ENCODE measurements around the gene LRRTM4. TPM values are rescaled to one million over a fixed set of nuclear protein-coding genes. Genes with fewer than 3 reads are reported as not detected.

Gene LRRTM4
- total and polyA plus RNA-seq, 2 experiments from 2014 or later: 4.5 to 15.4 TPM

DNA sequence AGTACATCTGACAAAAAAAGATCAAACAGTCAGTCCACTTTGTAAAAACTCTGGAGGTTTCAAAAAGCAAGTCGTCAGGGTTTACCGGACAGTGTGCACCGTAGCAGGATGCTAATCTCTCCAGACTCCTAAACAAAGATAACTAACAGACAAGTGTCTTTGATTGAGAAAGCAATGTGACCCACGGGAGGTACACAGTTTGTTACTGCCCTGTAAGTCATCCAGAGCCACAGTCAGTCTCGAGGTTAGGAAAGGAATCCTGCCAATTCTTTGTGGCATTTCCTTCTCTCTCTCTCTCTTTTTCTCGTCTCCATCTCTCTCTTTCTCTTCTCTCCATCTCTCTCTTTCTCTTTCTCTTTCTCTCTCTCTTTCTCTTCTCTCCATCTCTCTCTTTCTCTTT is 42.8 kb downstream of the LRRTM4 start:
- Histone ChIP-seq H3K79me2 (replicated peaks; ENCODE audit: insufficient read depth) (no peaks in the 10 kb centered on the region), H3K9me2 (ENCODE audit: insufficient read depth) (0 out of 2 replicates have a peak, but pooled peaks cover 3% of the 10 kb centered on the region), H3K36me3 (ENCODE audit: insufficient read depth) (0 out of 2 replicates have a peak, but pooled peaks cover 3% of the 10 kb centered on the region), H2AFZ (no peak overlapping the region), H3K4me1 (ENCODE audit: insufficient read depth) (peaks cover 6% of the 10 kb centered on the region; the same call in 1 of the 2 replicates), H3K4me3 (no peak overlapping the region), H4K20me1 (replicated peaks; ENCODE audit: insufficient read depth) (no peaks in the 10 kb centered on the region), H3K27me3 (ENCODE audit: insufficient read depth) (no peaks in the 10 kb centered on the region), H3K4me2 (no peak overlapping the region), H3K27ac (ENCODE audit: low read depth) (no peak overlapping the region), H3F3A (replicated peaks; ENCODE audit: low read depth) (no peaks in the 10 kb centered on the region)
- no peak for DNase-seq (ENCODE audit: low spot score)
- Mint-ChIP-seq H3K4me1 (peaks cover 8% of the 10 kb centered on the region), H3K9me3 (peaks cover 5% of the 10 kb centered on the region; the same call in 2 of the 3 replicates), H3K36me3 (ENCODE audit: low read depth) (peaks cover 10% of the 10 kb centered on the region), H3K4me3 (no peak overlapping the region), H3K27me3 (ENCODE audit: insufficient read depth, low read depth, poor library complexity) (no peaks in the 10 kb centered on the region), H3K27ac (no peak overlapping the region)
- no peak for ATAC-seq
- TF ChIP-seq POLR2AphosphoS5 (IDR thresholded peaks at IDR 0.05; ENCODE audit: low read depth) (no peak), ZNF114 (CRISPR knock-in tag; IDR thresholded peaks at IDR 0.05) (no peak), EZH2 (IDR thresholded peaks at IDR 0.05; ENCODE audit: low read depth, unreplicated experiment) (no peak), STAT1 (IDR thresholded peaks at IDR 0.05; ENCODE audit: unreplicated experiment) (no peak), EZH2phosphoT487 (IDR thresholded peaks at IDR 0.05; ENCODE audit: unreplicated experiment) (no peak), ZNF331 (CRISPR knock-in tag; IDR thresholded peaks at IDR 0.05; ENCODE audit: low read depth) (no peak), CREB1 (CRISPR knock-in tag; IDR thresholded peaks at IDR 0.05; ENCODE audit: low read depth) (no peak), NANOG (IDR thresholded peaks at IDR 0.05; ENCODE audit: borderline replicate concordance) (no peak), JUNB (IDR thresholded peaks at IDR 0.05; ENCODE audit: unreplicated experiment) (no peak)
- TF ChIP-seq, protein P1, sequence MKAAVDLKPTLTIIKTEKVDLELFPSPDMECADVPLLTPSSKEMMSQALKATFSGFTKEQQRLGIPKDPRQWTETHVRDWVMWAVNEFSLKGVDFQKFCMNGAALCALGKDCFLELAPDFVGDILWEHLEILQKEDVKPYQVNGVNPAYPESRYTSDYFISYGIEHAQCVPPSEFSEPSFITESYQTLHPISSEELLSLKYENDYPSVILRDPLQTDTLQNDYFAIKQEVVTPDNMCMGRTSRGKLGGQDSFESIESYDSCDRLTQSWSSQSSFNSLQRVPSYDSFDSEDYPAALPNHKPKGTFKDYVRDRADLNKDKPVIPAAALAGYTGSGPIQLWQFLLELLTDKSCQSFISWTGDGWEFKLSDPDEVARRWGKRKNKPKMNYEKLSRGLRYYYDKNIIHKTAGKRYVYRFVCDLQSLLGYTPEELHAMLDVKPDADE (IDR thresholded peaks at IDR 0.05): no peak
- TF ChIP-seq, protein P2, sequence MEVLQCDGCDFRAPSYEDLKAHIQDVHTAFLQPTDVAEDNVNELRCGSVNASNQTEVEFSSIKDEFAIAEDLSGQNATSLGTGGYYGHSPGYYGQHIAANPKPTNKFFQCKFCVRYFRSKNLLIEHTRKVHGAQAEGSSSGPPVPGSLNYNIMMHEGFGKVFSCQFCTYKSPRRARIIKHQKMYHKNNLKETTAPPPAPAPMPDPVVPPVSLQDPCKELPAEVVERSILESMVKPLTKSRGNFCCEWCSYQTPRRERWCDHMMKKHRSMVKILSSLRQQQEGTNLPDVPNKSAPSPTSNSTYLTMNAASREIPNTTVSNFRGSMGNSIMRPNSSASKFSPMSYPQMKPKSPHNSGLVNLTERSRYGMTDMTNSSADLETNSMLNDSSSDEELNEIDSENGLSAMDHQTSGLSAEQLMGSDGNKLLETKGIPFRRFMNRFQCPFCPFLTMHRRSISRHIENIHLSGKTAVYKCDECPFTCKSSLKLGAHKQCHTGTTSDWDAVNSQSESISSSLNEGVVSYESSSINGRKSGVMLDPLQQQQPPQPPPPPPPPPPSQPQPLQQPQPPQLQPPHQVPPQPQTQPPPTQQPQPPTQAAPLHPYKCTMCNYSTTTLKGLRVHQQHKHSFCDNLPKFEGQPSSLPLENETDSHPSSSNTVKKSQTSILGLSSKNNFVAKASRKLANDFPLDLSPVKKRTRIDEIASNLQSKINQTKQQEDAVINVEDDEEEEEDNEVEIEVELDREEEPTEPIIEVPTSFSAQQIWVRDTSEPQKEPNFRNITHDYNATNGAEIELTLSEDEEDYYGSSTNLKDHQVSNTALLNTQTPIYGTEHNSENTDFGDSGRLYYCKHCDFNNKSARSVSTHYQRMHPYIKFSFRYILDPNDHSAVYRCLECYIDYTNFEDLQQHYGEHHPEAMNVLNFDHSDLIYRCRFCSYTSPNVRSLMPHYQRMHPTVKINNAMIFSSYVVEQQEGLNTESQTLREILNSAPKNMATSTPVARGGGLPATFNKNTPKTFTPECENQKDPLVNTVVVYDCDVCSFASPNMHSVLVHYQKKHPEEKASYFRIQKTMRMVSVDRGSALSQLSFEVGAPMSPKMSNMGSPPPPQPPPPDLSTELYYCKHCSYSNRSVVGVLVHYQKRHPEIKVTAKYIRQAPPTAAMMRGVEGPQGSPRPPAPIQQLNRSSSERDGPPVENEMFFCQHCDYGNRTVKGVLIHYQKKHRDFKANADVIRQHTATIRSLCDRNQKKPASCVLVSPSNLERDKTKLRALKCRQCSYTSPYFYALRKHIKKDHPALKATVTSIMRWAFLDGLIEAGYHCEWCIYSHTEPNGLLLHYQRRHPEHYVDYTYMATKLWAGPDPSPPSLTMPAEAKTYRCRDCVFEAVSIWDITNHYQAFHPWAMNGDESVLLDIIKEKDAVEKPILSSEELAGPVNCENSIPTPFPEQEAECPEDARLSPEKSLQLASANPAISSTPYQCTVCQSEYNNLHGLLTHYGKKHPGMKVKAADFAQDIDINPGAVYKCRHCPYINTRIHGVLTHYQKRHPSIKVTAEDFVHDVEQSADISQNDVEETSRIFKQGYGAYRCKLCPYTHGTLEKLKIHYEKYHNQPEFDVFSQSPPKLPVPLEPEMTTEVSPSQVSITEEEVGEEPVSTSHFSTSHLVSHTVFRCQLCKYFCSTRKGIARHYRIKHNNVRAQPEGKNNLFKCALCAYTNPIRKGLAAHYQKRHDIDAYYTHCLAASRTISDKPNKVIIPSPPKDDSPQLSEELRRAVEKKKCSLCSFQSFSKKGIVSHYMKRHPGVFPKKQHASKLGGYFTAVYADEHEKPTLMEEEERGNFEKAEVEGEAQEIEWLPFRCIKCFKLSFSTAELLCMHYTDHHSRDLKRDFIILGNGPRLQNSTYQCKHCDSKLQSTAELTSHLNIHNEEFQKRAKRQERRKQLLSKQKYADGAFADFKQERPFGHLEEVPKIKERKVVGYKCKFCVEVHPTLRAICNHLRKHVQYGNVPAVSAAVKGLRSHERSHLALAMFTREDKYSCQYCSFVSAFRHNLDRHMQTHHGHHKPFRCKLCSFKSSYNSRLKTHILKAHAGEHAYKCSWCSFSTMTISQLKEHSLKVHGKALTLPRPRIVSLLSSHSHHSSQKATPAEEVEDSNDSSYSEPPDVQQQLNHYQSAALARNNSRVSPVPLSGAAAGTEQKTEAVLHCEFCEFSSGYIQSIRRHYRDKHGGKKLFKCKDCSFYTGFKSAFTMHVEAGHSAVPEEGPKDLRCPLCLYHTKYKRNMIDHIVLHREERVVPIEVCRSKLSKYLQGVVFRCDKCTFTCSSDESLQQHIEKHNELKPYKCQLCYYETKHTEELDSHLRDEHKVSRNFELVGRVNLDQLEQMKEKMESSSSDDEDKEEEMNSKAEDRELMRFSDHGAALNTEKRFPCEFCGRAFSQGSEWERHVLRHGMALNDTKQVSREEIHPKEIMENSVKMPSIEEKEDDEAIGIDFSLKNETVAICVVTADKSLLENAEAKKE (CRISPR knock-in tag; IDR thresholded peaks at IDR 0.05): no peak
- TF ChIP-seq, protein P3, sequence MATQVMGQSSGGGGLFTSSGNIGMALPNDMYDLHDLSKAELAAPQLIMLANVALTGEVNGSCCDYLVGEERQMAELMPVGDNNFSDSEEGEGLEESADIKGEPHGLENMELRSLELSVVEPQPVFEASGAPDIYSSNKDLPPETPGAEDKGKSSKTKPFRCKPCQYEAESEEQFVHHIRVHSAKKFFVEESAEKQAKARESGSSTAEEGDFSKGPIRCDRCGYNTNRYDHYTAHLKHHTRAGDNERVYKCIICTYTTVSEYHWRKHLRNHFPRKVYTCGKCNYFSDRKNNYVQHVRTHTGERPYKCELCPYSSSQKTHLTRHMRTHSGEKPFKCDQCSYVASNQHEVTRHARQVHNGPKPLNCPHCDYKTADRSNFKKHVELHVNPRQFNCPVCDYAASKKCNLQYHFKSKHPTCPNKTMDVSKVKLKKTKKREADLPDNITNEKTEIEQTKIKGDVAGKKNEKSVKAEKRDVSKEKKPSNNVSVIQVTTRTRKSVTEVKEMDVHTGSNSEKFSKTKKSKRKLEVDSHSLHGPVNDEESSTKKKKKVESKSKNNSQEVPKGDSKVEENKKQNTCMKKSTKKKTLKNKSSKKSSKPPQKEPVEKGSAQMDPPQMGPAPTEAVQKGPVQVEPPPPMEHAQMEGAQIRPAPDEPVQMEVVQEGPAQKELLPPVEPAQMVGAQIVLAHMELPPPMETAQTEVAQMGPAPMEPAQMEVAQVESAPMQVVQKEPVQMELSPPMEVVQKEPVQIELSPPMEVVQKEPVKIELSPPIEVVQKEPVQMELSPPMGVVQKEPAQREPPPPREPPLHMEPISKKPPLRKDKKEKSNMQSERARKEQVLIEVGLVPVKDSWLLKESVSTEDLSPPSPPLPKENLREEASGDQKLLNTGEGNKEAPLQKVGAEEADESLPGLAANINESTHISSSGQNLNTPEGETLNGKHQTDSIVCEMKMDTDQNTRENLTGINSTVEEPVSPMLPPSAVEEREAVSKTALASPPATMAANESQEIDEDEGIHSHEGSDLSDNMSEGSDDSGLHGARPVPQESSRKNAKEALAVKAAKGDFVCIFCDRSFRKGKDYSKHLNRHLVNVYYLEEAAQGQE (IDR thresholded peaks at IDR 0.05; ENCODE audit: unreplicated experiment): no peak
- TF ChIP-seq, protein P4, sequence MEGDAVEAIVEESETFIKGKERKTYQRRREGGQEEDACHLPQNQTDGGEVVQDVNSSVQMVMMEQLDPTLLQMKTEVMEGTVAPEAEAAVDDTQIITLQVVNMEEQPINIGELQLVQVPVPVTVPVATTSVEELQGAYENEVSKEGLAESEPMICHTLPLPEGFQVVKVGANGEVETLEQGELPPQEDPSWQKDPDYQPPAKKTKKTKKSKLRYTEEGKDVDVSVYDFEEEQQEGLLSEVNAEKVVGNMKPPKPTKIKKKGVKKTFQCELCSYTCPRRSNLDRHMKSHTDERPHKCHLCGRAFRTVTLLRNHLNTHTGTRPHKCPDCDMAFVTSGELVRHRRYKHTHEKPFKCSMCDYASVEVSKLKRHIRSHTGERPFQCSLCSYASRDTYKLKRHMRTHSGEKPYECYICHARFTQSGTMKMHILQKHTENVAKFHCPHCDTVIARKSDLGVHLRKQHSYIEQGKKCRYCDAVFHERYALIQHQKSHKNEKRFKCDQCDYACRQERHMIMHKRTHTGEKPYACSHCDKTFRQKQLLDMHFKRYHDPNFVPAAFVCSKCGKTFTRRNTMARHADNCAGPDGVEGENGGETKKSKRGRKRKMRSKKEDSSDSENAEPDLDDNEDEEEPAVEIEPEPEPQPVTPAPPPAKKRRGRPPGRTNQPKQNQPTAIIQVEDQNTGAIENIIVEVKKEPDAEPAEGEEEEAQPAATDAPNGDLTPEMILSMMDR (conservative IDR thresholded peaks at IDR 0.05; ENCODE audit: low read depth in 2 of 2): no peak
